NCI-H345 treated with DMSO at 0.1 percent for 48 hours (cell line): ENCODE measurements around the gene IGSF23.
A peak's percentile ranks its signal among the peaks of the same experiment; 100 is the strongest.

ENCODE experiments used
- DNase-seq: peaks from one replicate; lab custom pipeline; 2025; ENCODE audit not compliant: unreplicated experiment; lab: John Stamatoyannopoulos, UW

IGSF23 gene

DNA sequence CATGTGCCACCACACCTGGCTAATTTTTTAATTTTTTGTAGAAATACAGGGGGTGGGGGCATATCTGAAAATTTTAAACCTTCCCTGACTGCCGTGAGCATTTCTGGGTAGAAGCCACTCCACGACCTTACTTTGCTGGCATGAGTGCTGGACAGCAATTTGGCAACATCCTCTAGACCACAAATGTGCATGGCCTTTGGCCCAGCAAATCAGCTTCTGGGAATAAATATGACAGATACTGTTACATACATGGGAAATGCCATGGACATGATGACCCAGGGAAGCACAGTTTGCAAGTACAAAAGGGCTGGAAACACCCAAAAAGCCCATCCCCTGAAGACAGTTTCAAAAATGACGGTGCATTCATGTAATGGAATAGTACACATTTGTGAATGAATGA is 27.2 kb downstream of the IGSF23 start:
- DNase-seq, result no peak

DNA sequence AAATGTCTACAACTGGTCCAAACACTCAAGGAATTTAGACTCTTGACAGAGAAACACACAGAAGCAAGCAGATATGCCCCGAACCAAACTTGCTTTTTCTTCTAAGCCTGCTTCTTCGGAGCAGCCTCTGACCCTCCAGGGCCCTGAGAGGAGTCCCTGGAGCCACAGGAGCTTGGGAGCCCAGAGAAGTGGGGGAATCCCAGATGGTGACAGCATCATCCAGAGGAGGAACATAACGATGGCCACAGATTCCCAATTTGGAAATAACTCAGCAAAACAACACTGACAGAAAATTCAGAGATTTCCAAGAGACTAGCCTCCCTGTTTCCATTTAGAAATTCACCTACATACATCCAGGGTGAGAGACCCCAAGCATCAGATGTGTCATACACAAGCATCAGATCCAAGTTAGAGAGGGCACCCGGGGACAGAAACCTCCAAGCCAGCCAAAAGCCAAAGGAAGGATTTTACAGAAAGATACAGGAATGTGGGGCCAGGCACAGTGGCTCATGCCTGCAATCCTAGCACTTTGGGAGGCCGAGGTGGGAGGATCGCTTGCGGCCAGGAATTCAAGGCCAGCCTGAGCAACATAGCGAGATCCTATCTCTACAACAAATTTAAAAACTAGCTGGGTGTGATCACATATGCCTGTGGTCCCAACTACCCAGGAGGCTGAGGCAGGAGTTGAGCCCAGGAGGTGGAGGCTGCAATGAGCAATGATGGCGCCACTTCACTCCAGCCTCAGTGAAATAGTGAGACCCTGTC is 28.3 kb downstream of the IGSF23 start:
- no peak for DNase-seq

DNA sequence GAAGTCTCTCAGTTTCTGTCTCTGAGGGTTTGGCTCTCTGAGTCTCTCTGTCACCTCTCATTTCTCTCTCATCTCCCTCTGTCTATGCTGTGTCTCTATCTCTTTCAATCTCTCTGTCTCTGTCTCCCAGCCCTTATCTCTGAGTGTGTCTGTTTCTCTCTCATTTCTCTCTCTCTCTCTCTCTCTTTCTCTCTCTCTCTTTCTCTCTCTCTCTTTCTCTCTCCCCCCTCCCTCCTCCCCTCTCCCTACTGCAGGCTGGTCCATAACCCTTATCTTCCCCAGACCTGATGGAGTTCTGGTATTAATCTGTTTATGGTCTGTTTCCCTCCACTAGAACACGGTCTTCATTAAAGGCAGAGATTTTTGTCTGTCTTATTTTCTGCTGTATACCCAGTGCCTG is 29.0 kb downstream of the IGSF23 start:
- DNase-seq, result no peak

- DNase-seq, result peak; percentile 17
Observed at GRCh38 chr19:44643605-44644401, 30.4 kb downstream of the IGSF23 start, which contains the start of gene PVR. Gene PVR (plus strand): TSS chr19:44643910. CDS start chr19:44644097, 187 bp downstream.

DNA sequence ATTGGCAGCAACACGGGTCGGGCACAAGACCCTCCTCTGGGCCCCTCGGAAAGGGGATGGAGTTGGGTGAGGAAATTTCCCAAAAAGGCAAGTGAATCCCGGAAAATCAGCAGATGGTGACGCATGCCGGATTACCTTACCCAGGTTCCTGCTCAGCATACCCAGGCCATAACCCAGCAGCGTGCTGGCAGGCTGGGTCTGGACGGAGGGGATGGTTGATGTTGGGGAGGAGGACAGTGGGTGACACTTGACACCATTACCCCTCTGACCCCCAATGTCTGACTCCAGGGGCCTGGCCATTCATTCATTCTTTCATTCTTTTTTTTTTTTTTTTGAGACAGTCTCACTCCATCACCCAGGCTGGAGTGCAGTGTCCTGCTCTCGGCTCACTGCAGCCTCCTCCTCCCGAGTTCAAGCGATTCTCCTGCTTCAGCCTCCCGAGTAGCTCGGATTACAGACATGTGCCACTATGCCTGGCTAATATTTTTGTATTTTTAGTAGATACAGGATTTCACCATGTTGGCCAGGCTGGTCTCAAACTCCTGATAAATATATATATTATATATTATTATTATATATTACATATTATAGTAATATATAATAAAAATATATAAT is 31.1 kb downstream of the IGSF23 start:
- no peak for DNase-seq

GRCh38 chr19:44645407-44646048 is 32.2 kb downstream of the IGSF23 start:
- DNase-seq, result no peak

GRCh38 chr19:44646049-44646416 is 32.7 kb downstream of the IGSF23 start:
- no peak for DNase-seq

GRCh38 chr19:44647144-44647543 is 33.8 kb downstream of the IGSF23 start:
- DNase-seq, result no peak

GRCh38 chr19:44648631-44649251 is 35.4 kb downstream of the IGSF23 start:
- DNase-seq, result no peak

GRCh38 chr19:44649578-44650145 is 36.3 kb downstream of the IGSF23 start:
- no peak for DNase-seq

DNA sequence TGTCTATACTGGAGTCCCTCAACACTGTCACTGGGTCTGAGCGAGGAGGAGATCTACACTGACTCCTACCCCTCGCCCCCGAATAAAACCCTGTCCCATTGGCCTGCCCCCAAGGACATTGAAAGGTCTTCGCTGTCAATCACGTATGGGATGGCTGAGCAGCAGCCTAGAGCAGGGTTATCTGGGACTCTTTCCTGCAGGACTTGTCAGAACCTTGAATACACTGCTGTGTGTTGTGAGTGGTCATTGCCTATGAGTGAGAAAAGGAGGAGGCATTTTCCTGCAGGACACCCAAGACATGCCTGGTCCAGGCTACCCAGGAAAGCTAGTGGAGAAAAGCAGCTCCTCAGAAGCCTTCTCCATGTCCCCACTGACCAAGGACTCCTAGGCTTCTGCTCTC is 40.0 kb downstream of the IGSF23 start:
- DNase-seq, result no peak

- no peak for DNase-seq
Observed at GRCh38 chr19:44653977-44654774, 40.8 kb downstream of the IGSF23 start.

- no peak for DNase-seq
Observed at GRCh38 chr19:44657211-44657921, 44.0 kb downstream of the IGSF23 start.

DNA sequence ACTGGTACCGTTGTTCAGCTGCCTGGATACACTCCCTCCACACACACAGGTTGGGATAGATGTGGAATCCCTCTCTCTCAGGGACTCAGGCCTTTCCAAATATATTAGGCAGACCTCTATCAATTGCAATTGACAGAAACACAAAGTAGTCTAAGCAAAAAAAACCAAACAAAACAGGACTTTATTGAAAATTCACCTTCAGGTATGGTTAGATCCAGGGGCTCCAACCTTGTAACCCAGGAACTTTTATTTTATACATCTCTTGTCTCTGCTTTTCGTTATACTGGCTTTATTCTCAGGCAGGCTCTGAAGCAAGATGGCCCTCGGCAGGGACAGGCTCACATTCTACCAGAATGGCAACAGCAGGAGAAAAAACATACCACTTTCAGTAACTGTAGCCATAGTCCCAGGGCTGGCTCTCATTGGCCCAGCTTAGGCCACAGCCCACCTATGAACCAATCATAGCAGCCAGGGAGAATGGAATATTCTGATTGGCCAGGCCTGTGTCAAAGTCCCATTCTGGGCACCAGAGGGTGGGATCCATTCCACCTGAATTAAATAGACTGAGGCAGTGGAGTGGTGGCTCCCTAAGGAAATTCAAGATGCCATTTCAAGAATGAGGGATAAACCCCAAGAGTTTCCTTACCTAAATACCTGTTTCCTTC is 44.8 kb downstream of the IGSF23 start:
- DNase-seq, result no peak

DNA sequence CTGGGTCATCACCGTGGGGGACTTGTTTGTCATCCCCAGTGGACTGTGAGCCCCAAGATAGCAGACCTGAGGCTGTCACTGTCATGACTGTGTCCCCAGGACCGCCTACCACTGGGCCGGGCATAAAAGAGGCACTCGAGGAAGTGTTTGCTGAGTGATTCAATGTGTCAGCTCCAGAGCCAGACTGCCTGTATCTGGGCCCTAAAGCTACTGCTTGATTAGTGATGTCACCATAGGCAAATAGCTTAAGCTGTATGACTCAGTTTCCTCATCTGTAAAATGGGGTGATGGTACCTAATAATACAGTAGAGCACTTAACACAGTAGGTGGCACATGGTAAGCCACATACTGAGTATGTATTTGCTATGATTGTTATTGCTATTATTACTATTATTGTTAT is 46.7 kb downstream of the IGSF23 start:
- no peak for DNase-seq

DNA sequence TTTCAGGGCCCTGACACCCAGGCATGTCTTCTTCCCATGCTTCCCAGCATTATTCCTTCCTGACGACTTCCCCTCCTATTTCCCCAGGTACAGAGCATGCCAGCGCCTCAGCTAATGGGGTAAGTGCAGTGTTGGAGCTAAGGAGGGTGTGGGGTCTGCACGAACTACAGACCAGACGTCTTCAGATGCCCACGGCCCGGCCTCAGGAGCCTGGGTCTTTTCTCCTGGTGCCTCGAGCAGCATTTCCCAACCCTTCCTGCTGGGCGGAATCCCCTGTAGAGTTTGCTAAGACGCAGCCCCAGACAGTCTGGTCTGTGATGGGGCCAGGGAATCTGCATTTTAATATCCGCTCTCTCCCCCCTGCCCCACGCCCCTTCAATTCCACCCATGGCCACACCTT is 47.8 kb downstream of the IGSF23 start:
- no peak for DNase-seq

DNA sequence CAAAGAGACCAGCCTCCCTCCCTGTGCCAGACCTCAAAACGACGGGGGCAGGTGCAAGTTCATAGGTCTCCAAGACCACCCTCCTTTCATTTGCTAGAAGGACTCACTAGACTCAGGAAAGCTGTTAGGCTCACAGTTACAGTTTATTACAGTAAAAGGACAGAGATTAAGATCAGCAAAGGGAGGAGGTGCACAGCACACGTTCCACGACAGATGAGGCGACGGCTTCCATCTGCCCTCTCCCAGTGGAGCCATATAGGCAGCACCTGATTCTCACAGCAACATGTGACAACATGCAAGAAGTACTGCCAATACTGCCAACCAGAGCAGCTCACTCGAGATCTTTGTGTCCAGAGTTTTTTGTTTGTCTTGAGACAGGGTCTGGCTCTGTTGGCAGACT is 48.5 kb downstream of the IGSF23 start:
- DNase-seq, result no peak

GRCh38 chr19:44662691-44663385 is 49.5 kb downstream of the IGSF23 start:
- DNase-seq, result no peak
